NAMALWA (cell line): ENCODE data around the gene TMEM201.

ENCODE experiments used
- DNase-seq: peaks from one replicate; pipeline ENCODE4 v3.0.0-alpha.2; 2015; ENCODE audit warnings: low spot score

The TMEM201 gene

DNA sequence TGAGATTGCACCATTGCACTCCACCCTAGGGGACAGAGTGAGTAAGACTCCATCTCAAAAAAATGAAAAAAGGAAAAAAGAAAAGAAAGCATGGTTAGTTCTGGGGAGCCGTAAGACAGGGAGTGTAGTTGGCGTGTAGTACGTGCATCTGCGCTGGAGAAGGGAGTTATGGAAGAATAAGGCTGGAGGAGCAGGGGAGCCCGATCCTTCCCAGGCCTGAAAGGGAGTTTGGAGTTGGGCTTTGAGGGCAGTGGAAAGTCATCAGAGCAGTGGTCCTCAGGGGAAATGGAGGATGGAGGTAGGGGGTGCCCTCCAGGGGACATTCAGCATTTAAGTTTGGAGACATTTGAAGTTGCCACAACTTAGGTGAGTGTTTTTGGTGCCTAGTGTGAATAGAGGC lies 11.3 kb upstream of the TMEM201 start:
- DNase-seq, result no peak

DNA sequence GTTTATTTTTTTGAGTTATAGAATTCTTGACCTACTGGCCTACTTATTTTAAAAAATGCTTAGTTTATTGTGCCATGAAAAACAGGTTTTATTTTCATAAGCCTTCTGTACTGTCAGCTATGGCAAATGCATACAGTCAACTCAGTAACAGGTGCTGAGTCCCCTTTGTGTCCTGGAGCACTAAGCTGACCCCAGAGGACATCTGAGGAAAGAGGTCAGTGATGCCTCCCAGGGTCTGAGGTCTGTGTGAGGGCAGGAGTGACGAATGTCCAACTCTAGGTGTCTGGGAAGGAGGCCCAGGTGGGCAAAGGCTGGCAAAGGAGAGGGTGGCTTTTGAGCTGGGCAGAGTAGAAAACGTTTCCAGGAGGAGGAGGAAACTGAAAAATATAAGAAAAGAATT lies 7.8 kb upstream of the TMEM201 start:
- DNase-seq, result no peak

DNA sequence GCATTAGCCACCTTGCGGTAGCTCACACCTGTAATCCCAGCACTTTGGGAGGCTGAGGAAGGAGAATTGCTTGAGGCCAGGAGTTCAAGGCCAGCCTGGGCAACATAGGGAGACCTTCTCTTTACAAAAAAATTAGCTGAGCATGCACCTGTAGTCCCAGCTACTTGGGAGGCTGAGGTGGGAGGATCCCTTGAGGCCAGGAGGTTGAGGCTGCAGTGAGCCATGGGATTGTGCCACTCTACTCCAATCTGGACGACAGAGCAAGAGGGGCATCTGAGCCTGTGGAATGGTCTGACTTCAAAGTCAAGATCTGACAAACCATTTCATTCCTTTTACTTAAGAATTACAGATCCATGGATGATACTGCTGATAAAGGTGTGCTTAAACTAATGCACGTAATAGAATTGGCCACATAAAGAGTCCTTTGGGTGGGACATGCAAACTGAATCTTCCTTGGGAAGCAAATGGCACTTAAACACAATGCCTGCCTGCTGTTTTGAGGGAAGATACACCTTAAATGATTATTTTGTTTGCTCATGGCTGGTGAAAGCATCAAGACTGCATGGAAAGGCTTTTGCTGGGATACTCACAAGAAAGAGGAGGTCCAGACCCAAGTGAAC lies 2.5 kb upstream of the TMEM201 start:
- no peak for DNase-seq

DNA sequence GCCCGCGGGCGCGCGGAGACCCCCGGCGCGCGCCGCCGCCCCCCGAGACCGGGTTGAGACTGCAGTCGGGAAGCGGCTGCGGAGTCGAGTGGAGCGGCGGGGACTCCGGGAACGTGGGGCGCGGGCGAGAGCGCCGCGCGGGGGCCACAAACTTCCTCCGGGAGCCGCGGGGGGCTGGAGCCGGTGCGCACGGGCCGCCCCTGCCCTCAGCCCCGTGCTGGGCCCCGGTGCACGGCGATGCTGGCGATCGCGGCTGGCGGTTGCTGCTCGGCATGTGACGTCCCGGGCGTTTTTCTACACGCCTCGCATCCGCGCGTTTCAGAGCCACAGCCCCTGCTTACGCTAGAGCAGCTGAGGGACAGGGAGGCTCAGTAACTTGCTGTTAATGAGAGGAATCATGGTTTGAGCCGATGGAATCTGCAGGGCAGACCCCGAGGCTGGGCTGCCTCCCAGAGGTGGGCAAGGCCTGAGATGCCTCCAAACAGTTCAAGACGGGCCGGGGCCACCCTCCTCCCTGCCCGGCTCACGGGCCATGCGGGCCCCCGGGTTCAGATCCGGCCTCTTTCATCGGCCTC lies 520 bp downstream of the TMEM201 start:
- peak; percentile 76 for DNase-seq

DNA sequence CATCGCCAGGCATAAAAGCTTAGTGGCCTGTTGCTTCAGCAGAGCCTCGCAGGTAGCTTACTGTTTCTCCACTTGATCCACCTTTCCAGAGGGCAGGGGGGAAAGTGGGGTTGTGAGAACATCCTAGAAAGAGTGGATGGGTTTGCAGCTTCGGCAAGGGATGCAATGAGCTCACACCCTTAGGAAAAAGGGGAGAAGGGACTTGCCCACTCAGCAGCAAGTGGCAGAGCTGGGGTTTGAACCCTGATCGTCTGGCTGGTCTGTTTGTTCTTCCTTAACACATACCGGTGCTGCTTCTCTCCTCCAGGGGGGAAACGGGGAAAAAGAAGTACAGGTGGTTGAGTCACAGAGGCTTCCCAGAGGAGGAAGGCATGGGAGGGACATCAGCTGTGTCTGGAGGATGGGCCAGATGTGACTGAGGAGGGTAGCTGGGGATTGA lies 1.0 kb downstream of the TMEM201 start:
- no peak for DNase-seq

DNA sequence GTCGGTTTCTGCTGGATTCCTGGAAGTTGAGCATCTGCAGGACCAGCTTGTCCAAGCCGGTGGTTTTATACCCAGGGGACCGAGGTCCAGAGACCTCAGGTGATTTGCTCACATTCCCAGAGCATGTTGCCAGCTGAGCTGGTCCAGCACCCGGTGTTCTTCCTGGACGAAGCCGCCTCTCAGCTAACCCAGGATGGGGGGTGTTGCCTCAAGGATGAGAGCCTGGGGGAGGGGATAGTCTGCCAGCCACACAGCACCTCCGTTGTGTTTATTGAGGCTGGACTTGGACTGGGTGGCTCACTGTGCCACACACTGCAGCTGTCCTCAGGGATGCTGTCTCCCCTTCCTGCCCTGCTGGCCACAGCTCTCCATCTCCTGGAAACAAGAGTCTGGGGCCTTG lies 1.5 kb downstream of the TMEM201 start:
- no peak for DNase-seq

DNA sequence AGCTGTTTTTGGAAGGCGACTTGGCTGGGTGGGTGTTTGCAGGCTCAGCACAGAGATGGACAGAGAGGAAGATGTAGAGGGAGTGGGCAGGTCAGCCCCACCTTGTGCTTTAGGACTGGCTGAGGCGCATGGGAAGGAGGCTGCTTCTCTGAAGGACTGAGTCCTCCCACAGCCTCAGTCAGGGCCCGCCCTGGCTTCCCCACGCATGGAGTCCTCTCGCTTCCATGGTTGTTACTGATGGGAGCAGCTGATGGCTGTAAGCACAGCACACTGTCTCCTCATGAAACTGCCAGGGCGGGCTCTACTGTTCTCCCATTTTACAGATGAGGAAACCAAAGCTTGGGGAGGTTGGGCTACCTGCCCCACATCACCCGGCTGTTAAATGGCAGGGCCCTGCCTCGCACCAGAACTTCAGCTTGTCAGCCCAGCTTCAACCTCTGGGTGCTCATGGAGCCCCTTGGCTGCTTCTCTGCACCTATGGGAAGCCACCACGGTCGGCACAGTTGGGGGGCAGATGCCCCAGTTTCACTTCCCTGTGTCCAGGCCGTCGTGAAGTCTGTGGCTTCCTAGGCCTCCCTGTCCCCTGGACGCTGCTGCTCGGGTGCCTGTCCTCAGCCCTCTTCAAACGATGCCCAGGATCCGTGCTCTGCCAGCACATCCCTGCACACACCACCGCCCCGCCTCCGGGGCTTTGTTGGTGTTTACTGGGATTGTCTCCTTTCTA lies 2.4 kb downstream of the TMEM201 start:
- peak; percentile 57 for DNase-seq

DNA sequence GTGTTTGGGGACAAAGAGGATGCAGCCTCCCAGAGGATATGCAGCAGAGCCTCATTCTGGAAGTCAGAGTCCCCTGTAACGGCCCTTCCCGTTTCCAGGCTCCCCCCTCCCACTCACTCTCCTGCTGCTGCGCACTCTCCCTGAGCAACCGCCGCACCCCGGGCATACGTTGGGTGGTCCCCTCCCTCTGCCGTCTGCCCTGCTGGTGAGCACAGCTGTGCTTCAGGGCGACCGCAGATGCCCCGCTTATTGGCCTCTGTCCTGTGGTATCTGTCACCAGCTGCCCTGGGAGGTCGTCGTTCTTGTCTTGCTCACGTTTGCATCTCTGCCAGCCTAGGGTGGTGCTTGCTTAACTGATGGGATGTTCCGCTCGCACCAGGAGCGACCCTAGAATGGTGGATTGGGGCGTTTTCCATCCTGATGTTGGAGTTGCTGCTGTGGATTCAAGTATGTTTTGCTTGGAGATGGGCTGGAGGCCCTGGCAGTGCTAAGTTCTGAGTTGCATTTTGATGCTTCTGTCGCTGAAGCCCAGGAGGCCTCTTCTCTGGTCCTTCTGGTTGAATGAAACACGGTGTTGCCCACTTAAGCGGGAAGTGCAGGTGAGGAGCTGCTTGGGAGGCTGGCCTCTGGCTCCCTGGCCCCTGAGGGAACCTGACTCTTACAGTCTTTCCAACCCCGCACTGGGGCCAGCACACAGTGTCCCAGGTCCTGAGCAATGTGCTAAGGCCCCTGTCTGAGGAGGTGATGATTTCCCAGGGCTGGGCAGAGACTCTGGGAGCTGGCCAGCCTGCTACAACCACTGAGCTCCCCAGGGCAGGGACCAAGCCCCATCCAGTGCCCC lies 3.2 kb downstream of the TMEM201 start:
- DNase-seq, result no peak

DNA sequence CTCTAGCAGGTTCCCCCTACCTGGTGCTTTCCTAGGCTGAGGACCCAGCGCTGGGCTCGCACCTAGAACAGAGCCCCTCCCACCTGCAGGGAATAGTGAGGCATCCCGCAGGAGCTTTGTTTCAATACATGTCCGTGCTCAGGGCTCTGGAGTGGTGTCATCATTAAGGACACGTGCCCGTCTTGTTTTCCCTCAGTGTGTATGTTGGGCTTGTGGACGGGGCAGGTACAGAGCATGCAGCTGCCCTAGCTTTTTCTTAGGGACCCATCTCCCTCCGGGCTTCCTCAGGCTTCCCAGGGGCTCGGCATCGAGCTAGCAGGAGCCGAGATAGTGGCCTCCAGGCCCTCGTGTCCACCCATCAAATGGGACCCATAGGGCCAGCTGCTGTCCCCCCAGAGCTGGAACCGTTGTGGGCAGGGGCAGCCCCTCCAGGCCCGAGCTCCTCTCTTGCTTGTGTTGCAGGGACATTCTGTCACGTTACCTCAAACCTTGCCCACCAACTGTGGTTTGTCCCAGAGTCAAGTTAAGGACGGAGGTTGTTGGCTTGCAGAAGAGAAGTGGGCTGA lies 3.9 kb downstream of the TMEM201 start:
- DNase-seq, result no peak

DNA sequence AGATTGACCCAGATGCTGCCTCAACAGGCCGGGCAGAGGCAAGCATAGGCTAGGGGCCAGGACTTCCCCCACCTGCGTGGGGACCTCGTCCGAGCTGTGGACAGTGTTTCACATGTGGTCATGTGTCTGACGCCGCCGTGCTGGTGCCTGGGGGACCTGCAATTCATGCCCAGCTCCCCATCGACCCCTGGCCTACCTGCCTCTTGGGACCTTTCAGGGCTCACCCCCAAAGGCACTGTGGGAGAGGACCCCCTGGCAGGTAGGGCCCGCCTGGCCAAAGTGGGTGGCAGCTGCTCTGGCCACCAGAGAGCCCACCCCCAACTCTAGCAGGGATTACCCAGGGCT lies 4.4 kb downstream of the TMEM201 start:
- DNase-seq, result no peak

DNA sequence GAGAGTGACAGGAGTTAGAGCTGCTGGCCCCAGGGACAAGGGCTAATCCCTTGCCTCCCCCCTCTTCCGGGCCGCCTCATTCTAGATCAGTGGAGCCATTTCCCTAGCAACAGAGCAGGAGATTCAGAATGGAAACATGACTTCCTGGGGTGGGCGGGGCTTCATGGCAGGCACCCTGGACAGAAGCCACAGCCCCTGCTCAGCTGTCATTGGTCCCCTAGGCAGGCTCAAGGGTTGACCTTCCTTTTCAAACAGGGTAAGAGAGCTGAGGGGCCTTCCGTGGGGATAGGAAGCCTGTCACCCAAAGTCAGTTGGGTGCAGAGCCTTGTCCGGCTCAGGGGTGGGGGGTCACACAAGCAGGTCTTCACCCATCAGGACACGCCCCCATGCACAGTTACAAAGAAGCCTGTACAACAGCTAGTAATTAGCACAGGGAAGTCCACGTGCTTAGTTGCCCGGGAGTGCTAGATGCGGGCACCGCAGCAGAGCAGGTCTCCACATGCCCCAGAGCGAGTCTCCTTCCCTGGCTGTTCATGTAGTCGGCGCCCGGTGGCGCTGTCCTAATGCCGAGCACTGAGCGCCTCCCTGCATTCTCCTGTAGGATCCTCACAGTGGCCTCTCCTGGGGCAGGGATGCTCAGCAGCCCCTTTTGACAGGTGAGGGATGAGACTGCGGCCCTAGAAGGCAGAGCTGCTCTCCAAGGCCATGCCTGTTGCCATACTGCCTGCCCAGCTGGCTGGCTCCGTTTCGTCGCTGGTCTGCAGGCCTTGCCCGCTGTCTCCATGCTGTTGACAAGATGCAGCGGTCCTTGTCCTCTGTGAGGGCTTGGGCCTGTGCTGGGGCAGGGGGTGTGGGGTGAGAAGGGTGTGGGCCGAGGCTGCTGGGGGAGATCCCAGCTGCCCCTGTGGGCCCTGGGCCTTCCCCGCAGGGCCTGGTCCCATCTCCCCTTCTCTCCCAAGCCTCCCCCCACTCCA lies 5.1 kb downstream of the TMEM201 start:
- peak; percentile 80 for DNase-seq

DNA sequence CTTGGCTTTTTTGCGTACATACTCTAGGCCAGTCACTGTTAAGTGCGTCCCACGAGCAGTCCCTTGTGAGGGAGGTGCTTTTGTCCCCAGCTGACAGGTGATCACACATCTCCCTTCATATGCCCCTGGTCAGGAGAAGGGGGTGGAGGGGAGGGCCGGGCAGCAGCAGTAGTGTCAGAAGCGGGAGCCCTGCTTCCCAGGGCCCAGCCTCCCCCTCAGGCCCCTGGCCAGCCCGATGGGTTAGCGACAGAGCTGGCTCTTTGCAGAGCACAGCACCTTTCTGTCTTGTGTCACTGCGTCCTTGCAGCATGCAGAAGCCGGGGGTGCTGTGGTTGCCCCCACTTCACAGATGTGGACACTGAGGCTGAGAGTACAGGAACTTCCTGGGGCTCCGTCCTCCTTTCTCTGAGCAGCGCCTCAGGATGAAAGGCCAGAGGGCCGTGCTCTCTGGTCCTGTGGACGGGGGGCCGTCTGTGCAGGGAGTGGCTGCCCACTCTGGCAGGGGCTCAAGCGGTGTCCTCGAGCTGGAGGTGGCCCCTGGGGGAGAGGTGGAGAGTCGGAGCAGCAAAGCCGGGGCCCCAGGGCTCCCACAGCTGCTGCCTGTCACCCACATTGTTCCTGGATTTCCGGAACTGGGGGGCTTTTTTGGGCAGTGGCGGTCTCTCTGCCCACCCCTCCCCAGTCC lies 5.9 kb downstream of the TMEM201 start:
- DNase-seq, result no peak

DNA sequence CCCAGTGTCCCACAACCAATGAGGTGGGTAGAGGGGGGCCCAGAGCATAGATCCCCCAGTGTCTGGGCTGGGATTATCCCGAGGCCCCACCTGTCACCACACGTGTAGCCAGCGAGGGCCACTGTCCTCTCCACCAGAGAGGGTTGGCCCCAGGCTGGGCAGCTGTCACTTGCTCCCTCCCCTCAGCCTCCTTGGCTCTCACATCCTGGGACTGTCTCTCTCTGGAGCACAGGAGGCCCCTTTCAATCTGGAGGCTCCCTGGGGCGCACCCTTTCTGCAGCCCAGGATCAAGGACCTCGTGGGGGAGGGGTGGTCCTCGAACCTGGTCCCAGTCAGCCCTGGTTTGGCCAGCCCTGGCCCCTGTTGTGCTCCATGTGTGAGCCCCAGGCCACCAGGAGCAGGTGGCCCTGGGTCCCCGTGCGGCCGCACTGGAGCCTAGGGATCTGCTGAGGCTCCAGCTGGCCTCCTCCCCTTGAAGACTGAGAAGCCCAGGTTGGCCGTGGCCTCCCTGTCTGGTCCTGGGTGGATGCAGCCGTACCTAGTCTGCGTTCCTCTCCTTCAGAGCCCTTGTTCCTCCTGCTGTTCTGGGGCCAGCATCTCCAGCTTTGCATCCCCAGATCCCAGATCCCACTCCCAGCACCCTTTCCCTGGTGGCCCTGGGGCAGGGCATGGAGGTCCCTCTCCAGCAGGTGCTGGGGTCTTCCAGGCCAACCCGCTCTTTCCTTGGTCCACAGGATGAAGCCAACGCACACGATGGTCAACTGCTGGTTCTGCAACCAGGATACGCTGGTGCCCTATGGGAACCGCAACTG lies 6.7 kb downstream of the TMEM201 start:
- DNase-seq, result no peak

DNA sequence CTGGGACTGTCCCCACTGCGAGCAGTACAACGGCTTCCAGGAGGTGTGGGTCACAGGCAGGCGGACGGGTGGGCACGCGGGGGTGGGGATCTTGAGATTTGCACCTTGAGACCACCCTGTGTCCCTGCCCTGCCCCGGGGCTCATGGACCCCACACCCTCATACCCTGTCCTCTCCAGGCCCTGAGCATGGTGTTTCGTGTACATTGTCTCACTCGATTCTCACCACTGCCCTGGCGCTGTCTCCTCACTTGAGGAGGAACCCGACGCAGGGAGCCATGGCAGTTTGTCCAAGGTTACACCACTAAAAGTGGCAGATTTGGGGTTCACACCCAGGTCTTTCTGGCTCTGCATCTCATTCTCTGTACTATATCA lies 7.2 kb downstream of the TMEM201 start:
- no peak for DNase-seq

DNA sequence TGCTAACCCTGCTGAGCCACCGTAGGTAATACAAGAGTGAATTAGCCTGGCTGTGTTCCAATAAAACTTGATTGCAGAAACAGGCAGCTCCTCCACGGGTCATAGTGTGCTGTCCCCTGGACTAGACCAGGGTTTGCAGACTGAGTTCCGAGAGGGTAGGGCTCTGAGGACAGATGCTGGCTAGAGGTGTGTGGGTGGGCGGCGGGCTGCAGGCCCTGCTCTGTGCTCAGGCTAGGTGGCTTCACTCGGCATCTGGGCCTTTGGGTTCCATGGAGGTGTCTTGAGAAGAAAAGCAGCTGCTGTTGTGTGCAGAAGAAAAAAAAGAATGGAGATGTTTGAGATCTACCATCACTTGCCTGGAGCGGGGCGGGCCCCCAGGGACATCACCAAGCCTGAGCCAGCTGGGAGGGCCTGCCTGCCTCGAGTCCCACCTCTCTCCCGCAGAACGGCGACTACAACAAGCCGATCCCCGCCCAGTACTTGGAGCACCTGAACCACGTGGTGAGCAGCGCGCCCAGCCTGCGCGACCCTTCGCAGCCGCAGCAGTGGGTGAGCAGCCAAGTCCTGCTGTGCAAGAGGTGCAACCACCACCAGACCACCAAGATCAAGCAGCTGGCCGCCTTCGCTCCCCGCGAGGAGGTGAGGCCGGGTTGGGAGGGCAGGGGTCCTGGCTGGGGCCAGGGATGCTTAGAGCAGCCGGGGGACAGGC lies 7.9 kb downstream of the TMEM201 start:
- DNase-seq, result no peak

DNA sequence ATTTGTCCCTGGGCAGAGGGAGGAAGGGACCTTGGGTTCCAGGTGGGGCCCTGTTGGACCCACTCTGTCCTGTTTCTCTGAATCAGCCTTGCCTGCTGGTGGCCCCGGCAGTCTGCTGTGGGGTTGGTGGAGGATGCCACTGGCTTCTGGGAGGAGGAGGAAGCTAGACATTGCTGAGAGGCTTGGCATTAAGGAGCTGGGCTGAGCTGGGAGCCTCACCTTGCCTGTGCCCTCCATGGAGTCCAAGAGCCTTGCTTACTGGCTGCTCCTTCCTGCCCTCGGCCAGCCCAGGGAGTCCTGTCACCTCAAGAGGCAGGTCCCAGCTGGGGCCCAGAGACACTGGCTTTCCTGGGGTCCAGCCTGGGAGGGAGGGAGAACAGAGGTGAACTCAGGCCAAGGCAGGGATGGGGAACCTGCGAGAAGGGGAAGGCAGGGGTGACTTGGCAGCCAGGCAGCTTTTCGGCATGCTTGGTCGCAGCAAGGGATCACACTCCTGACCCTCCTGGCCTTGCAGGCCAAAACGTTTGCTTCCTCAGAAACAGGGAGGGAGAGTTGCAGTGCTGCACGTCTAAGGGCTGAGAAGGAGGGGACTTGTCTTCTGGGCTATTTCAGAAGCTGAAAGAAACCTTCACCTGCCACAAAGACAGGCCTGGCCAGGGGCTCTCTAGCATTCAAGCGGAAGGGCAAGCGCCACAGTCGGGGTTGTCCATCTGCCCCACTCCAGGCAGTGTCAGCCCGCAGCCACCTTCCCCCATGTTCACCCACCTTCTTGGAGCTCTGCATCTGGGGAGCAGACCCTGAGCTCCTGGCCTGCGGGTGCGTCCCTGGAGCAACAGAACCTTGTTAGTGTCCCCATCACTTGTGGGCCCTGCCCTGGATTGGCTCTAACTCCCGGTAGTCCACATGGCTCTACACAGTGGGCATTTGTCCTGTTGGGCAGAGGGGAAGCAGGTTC lies 8.9 kb downstream of the TMEM201 start:
- DNase-seq, result no peak

DNA sequence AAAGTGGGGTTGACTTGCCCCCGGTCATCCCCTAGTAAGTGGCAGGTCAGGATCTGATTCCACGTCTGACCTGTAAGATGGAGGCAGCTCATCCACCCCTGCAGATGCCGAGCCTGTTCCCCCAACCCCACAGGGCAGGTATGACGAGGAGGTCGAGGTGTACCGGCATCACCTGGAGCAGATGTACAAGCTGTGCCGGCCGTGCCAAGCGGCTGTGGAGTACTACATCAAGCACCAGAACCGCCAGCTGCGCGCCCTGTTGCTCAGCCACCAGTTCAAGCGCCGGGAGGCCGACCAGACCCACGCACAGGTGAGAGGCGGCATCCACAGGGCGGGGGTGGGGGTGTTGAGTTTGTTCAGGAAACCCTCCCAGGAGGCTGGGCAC lies 9.6 kb downstream of the TMEM201 start:
- DNase-seq, result no peak

DNA sequence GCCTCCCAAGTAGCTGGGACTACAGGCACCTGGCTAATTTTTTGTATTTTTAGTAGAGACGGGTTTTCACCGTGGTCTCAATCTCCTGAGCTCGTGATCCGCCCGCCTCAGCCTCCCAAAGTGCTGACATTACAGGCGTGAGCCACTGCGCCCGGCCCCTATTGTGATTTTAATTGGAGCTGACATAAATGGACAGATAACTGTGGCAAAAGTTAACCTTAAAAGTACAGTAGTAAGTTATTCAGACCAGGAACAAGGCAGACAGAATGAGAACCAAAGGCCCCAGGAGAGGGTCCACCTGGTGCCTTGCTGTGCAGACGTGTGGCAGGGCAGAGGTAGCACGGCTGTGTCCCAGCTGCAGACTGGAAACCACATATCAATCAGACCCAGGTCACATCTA lies 11.0 kb downstream of the TMEM201 start:
- no peak for DNase-seq
